ENCODE measurements around the gene AEBP1. TPM values are rescaled to one million over a fixed set of nuclear protein-coding genes. Genes with fewer than 3 reads are reported as not detected.

The AEBP1 gene
- total RNA-seq, 2 experiments from 2014 or later: 29.1 to 30.4 TPM

DNA sequence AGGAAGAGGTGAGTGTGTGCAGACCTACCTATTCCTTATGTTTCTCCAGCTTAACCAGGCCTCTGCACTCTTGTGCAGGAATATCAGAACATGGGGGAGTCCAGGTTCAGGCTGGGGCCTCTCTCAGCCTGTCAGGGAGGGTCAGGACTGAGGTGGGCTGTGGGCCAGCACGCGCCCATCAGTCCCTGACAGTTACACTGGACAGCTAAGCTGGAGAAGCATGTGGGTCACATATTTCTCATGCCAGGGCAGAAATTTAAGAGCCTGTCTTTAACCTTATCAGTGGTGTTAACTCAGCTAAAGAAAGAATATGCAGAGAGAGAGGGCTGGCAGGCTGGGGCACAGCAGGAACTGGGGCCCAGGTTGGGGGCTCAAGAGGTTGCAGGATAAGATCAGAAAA lies 27.9 kb downstream of the AEBP1 start:
- H3K27ac Mint-ChIP-seq: no peak overlapping the region
- POLR2A ChIA-PET: interaction anchor here (1.3 kb wide), 1 partner anchor 21 kb away, joined by 4 read pairs; no protein-coding TSS in a partner anchor
- ATAC-seq: no peak

DNA sequence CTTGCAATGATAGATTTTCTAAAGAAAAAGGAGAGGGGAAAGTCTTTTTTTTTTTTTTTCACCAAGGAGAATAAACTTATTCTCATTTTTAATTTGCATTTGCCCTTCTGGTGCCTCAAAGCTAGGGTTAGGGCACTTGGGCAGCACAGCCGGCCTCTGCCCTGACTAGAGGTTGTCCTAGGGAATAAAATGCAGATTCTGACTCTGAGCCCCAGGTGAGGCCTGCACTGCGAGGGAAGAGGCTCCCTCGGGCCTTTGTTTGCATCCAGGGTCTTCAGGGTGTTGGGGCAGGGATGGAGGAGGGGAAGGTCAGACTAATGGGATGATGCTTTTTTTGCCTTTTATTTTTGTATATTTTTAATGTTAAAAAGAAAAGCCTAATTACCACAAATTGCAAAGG lies 29.1 kb downstream of the AEBP1 start:
- Mint-ChIP-seq H3K27me3 (no peaks in the 10 kb centered on the region), H3K4me3 (no peak overlapping the region), H3K27ac (no peak overlapping the region), H3K36me3 (ENCODE audit: low read depth) (no peaks in the 10 kb centered on the region), H3K9me3 (no peaks in the 10 kb centered on the region), H3K4me1 (ENCODE audit: low read depth) (no peaks in the 10 kb centered on the region)
- TF ChIP-seq, protein P1, sequence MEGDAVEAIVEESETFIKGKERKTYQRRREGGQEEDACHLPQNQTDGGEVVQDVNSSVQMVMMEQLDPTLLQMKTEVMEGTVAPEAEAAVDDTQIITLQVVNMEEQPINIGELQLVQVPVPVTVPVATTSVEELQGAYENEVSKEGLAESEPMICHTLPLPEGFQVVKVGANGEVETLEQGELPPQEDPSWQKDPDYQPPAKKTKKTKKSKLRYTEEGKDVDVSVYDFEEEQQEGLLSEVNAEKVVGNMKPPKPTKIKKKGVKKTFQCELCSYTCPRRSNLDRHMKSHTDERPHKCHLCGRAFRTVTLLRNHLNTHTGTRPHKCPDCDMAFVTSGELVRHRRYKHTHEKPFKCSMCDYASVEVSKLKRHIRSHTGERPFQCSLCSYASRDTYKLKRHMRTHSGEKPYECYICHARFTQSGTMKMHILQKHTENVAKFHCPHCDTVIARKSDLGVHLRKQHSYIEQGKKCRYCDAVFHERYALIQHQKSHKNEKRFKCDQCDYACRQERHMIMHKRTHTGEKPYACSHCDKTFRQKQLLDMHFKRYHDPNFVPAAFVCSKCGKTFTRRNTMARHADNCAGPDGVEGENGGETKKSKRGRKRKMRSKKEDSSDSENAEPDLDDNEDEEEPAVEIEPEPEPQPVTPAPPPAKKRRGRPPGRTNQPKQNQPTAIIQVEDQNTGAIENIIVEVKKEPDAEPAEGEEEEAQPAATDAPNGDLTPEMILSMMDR (IDR thresholded peaks at IDR 0.05): no peak
- ChIA-PET CTCF (interaction anchor here (0.8 kb wide), 1 partner anchor 61 kb away, joined by 3 read pairs; no protein-coding TSS in a partner anchor), POLR2A (no interaction called here)
- ATAC-seq: no peak
- no peak for DNase-seq
- intact Hi-C loops (cut with micrococcal nuclease): no loop called here

More for the DNA sequence above, 27.9 kb downstream of the AEBP1 start:
- no peak overlapping the region for H3K4me3 Mint-ChIP-seq
- intact Hi-C loops (cut with micrococcal nuclease): no loop called here
- H3K9me3 Mint-ChIP-seq: no peaks in the 10 kb centered on the region
- H3K4me1 Mint-ChIP-seq (ENCODE audit: low read depth): no peaks in the 10 kb centered on the region
- no peak for DNase-seq
- no peaks in the 10 kb centered on the region for H3K36me3 Mint-ChIP-seq (ENCODE audit: low read depth)
- CTCF ChIA-PET: interaction anchor here (1.0 to 2.1 kb wide), 2 partner anchors 12 to 15 kb away, joined by 4 to 7 read pairs; no protein-coding TSS in a partner anchor
- TF ChIP-seq, protein P1 (IDR thresholded peaks at IDR 0.05): no peak
- H3K27me3 Mint-ChIP-seq: no peaks in the 10 kb centered on the region

DNA sequence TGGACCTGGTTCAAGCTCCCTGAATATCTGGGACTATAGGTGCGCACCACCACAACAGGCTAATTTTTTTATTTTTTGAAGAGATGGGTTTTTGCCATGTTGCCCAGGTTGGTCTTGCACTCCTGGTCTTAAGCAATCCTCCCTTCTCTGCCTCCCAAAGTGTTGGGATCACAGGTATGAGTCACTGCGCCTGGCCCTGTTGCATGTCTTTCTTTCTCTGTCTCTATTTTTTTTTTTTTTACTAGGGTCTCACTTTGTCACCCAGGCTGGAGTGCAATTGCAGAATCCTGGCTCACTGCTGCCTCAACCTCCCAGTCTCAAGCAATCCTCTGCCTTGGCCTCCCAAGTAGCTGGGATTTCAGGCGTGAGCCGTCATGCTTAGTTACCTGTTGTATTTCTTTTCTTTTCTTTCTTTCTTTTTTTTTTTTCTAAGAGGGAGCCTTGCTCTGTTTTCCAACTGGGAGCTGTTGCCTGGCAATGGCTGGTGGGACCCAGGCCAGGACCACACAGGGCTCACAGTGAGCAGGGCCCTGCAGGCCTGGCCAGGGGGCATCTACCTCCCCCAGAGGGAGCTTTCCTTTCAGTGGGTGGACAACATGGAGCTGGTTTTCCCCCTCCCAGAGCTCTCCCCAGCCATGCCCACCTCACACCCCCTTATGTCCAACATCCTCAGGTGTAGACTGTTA lies 30.9 kb downstream of the AEBP1 start:
- CTCF ChIA-PET: no interaction called here
- intact Hi-C loops (cut with micrococcal nuclease): no loop called here
- Mint-ChIP-seq H3K36me3 (ENCODE audit: low read depth) (no peaks in the 10 kb centered on the region), H3K4me1 (ENCODE audit: low read depth) (no peaks in the 10 kb centered on the region), H3K4me3 (no peak overlapping the region), H3K27me3 (no peaks in the 10 kb centered on the region), H3K27ac (no peak overlapping the region), H3K9me3 (no peaks in the 10 kb centered on the region)
- POLR2A ChIA-PET: no interaction called here
- DNase-seq (no peak), ATAC-seq (no peak)
- TF ChIP-seq, protein P1 (IDR thresholded peaks at IDR 0.05): no peak

DNA sequence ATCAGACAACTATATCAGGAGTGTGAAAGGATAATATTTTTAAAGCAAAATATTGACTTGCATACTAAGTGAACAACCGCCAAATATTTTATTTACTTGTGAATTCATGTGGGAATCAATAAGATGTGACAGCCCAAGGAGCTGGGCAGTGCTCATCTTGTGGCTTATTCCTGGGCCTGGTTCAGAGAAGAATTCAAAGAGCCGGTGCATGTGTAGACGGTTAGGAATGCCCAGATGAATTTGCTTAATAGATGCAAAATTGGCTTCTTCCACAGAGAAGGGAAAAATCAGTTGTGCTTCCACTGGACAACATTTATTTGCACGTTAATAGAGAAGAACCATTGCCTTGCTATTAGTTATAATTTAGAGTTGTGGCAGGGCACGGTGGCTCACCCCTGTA lies 32.6 kb downstream of the AEBP1 start:
- DNase-seq (no peak), ATAC-seq (no peak)
- Mint-ChIP-seq H3K4me3 (no peak overlapping the region), H3K27ac (no peak overlapping the region), H3K27me3 (no peaks in the 10 kb centered on the region), H3K4me1 (ENCODE audit: low read depth) (no peaks in the 10 kb centered on the region), H3K9me3 (no peaks in the 10 kb centered on the region), H3K36me3 (ENCODE audit: low read depth) (no peaks in the 10 kb centered on the region)
- ChIA-PET POLR2A (no interaction called here), CTCF (no interaction called here)
- intact Hi-C loops (cut with micrococcal nuclease): no loop called here
- TF ChIP-seq, protein P1 (IDR thresholded peaks at IDR 0.05): no peak

DNA sequence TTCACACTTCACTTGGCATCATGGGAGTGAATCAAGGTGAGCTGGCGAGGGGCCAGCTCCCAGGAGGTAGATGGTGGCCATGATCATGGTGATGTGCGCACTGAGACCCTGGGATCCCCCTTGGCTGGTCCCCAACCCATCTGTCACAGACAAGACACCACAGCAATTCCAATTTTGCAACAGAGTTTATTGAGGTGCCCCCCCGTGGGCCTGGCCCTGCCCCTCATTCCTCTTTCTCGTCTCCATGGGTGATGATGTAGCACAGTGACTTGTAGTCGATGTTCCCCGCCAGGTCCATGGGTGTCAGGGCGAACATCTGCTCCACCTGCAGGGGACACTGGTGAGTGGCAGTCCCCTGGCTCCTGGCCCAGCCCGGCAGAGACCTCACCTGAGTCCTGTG lies 34.6 kb downstream of the AEBP1 start:
- CTCF ChIA-PET: interaction anchor here (0.9 kb wide), 1 partner anchor 13 kb away, joined by 4 read pairs; no protein-coding TSS in a partner anchor
- no peak for ATAC-seq

More for the DNA sequence above, 34.6 kb downstream of the AEBP1 start:
- no peaks in the 10 kb centered on the region for H3K36me3 Mint-ChIP-seq (ENCODE audit: low read depth)
- H3K9me3 Mint-ChIP-seq: no peaks in the 10 kb centered on the region
- H3K27ac Mint-ChIP-seq: no peak overlapping the region
- intact Hi-C loops (cut with micrococcal nuclease): no loop called here
- no peaks in the 10 kb centered on the region for H3K4me1 Mint-ChIP-seq (ENCODE audit: low read depth)
- TF ChIP-seq, protein P1 (IDR thresholded peaks at IDR 0.05): no peak
- no peak for DNase-seq
- POLR2A ChIA-PET: no interaction called here
- H3K4me3 Mint-ChIP-seq: no peak overlapping the region
- no peaks in the 10 kb centered on the region for H3K27me3 Mint-ChIP-seq
